SK-N-MC (cell line): ENCODE data around the gene ACBD3.

ENCODE experiments used
- DNase-seq: peaks from one replicate; pipeline ENCODE4 v3.0.0-alpha.2; 2011; ENCODE audit warnings: low read depth, low spot score
- H3K27ac ChIP-seq: fragments of 200-600 bp; sonication (generic); 2 replicates; pipeline ENCODE4 v1.5.1; 2016; ENCODE audit warnings: mixed run types
- H3K36me3 ChIP-seq: fragments of 200-600 bp; sonication (generic); 2 replicates; pipeline ENCODE4 v1.6.1; 2017; ENCODE audit warnings: antibody characterized with exemption, low read length, mixed read lengths; ENCODE audit not compliant: insufficient read depth
- H3K4me3 ChIP-seq: fragments of 200-600 bp; sonication (generic); 2 replicates; pipeline ENCODE4 v1.5.1; 2016
- H3K9ac ChIP-seq: fragments of 200-600 bp; sonication (generic); 2 replicates; pipeline ENCODE4 v1.8.0; 2017; ENCODE audit warnings: mixed run types, mixed read lengths; ENCODE audit not compliant: insufficient read length
- H3K9me3 ChIP-seq: fragments of 200-600 bp; sonication (generic); 2 replicates; pipeline ENCODE4 v1.6.1; 2017; ENCODE audit warnings: low read depth, mild to moderate bottlenecking, antibody characterized with exemption, low read length, moderate library complexity, mixed read lengths
- EZH2 ChIP-seq: fragments of 200-600 bp; sonication (generic); IDR thresholded peaks from one replicate; pipeline ENCODE4 v1.6.1; 2017; ENCODE audit warnings: antibody characterized with exemption
- FOXP2 ChIP-seq: optimal IDR thresholded peaks from 2 replicates; pipeline ENCODE3; 2011; ENCODE audit warnings: mild to moderate bottlenecking, moderate library complexity; ENCODE audit not compliant: insufficient read depth; ENCODE audit errors: extremely low read length, control extremely low read depth
- POLR2AphosphoS5 ChIP-seq: IDR thresholded peaks from 2 replicates; pipeline ENCODE4 v1.6.1; 2012; ENCODE audit warnings: mild to moderate bottlenecking, low read depth, low read length, borderline replicate concordance

Gene ACBD3

DNA sequence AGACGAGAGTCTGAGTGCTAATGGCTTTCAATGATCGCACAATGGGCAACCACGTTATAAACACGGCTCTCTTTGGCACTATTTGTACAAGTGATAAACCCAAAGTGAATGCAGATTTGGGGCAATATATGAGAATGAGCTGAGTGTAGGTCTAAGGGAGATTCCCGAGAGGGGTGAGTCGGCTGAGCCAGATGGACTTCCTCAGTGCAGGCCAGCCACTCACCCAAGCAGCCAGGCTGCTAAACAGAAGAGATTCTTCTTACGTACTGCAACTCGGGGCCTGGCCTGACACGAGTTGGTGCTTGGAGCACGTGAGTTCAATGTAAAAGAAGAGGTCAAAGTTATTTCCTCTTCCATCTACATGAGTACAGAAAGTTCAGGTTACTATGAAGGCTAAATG, 30.7 kb upstream of the ACBD3 start:
- no peaks in the 10 kb centered on the region for H3K9me3 ChIP-seq
- DNase-seq = no peak
- H3K27ac ChIP-seq = no peak overlapping the region
- H3K4me3 ChIP-seq = no peak overlapping the region
- no peak overlapping the region for H3K9ac ChIP-seq
- H3K36me3 ChIP-seq = no peaks in the 10 kb centered on the region
- TF ChIP-seq EZH2 = no peak
- TF ChIP-seq FOXP2 = no peak
- no peak for TF ChIP-seq POLR2AphosphoS5

DNA sequence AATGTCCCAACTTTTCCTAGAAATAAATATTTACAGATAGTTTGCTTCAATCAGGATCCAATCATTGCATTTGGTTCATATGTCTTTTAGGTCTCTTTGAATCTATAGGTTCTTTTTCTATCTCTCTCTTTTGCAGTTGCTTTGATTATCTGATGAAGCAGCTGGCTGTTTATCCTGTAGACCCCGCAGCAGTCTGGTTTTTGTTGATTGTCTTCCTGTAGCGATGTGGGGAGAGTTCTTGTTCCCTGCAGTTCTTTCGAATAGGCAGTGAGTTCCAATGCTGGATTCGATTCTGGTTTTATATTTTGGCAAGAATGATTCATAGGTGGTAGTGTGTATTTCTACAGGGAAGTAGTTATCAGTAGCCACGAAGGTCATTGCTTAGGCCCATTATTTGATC, 29.5 kb upstream of the ACBD3 start:
- H3K27ac ChIP-seq = no peak overlapping the region
- TF ChIP-seq FOXP2 (no peak), EZH2 (no peak), POLR2AphosphoS5 (no peak)
- no peaks in the 10 kb centered on the region for H3K36me3 ChIP-seq
- H3K4me3 ChIP-seq = no peak overlapping the region
- no peak overlapping the region for H3K9ac ChIP-seq
- H3K9me3 ChIP-seq = no peaks in the 10 kb centered on the region
- DNase-seq = no peak

- TF ChIP-seq POLR2AphosphoS5 (no peak), EZH2 (no peak), FOXP2 (no peak)
- H3K9ac ChIP-seq = no peak overlapping the region
- no peaks in the 10 kb centered on the region for H3K9me3 ChIP-seq
- H3K4me3 ChIP-seq = no peak overlapping the region
- no peaks in the 10 kb centered on the region for H3K36me3 ChIP-seq
- DNase-seq = no peak
- H3K27ac ChIP-seq = no peak overlapping the region
Observed at GRCh38 chr1:226215239-226215638, 28.7 kb upstream of the ACBD3 start.

- H3K9ac ChIP-seq = no peak overlapping the region
- H3K9me3 ChIP-seq = no peaks in the 10 kb centered on the region
- no peak for TF ChIP-seq EZH2
- no peak for TF ChIP-seq FOXP2
- TF ChIP-seq POLR2AphosphoS5 = no peak
- no peaks in the 10 kb centered on the region for H3K36me3 ChIP-seq
- no peak overlapping the region for H3K27ac ChIP-seq
- H3K4me3 ChIP-seq = no peak overlapping the region
- DNase-seq = no peak
Observed at GRCh38 chr1:226212545-226212944, 26.0 kb upstream of the ACBD3 start.

DNA sequence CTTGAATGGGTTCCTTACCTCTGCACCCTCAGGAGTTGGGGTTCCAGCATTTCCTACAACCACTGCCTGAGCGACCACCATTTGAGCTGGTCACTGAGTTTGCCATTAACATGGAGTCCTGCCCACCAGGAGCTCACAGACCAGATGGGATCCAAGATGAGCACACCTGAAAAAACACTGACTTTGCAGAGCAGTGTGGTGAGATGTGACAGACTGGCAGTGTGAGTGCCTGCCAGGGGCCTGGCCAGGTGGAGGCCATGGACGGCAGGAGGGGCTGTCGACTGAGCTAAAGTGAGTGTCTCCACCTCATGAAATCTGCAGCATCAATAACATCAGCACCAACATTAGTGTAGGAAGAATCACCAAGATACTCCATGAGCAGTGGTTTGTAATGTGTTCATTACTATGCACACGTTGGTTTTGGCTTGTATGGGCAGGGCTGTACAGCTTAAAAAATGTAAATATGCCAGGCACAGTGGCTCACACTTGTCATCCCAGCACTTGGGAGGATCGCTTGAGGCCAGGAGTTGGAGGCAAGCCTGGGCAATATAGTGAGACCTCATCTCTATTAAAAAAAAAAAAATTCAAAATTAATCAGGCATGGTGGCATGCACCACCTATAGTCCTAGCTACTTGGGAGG, 24.8 kb upstream of the ACBD3 start:
- Histone ChIP-seq H3K9ac (no peak overlapping the region), H3K36me3 (no peaks in the 10 kb centered on the region), H3K9me3 (no peaks in the 10 kb centered on the region), H3K4me3 (no peak overlapping the region), H3K27ac (no peak overlapping the region)
- TF ChIP-seq POLR2AphosphoS5 (no peak), EZH2 (no peak), FOXP2 (no peak)
- DNase-seq = no peak

- DNase-seq = no peak
- no peaks in the 10 kb centered on the region for H3K36me3 ChIP-seq
Observed at GRCh38 chr1:226210571-226211176, 24.1 kb upstream of the ACBD3 start.

DNA sequence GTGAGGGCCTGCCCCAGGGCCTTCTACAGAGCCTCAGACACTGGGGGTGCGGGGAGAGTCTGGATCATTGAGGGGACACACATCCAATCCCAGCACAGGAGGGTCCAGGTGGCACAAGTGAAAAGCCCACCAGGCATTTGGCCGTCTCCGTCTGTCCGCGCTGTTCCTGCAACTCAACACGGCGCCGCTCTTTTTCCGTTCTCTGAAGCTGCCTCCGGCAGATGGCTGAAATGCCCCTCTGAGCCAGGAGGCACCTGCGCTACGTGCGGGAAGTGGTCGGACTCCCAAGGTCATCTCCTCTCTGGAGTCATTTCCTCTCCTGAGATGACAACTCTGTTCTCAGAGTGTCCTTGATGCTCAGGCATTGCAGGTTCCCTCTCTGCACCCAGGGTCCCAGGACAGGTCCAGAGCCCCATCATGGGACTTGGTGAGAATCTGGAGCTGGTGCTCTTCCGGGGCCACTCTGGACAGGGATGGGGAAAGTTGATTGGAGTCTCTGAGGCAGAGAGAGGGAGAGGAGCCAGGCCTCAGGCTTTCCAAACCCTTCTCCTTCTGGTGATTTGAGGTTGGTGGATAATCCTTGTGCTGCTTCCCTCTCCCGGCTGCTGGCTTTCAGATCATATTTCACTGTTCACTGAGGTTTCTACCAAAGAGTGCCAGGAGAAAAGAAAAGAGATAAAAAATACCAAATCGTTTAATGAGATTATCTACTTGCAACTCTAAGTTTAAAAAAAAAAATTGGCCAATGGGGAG, 22.9 kb upstream of the ACBD3 start:
- H3K9me3 ChIP-seq = no peaks in the 10 kb centered on the region
- H3K27ac ChIP-seq = no peak overlapping the region
- no peak overlapping the region for H3K9ac ChIP-seq
- no peak for DNase-seq
- TF ChIP-seq EZH2 = no peak
- TF ChIP-seq FOXP2 = no peak
- no peak for TF ChIP-seq POLR2AphosphoS5
- H3K36me3 ChIP-seq = no peaks in the 10 kb centered on the region
- H3K4me3 ChIP-seq = no peak overlapping the region

More at GRCh38 chr1:226210571-226211176, 24.1 kb upstream of the ACBD3 start:
- H3K9me3 ChIP-seq = no peaks in the 10 kb centered on the region
- no peak overlapping the region for H3K4me3 ChIP-seq
- H3K9ac ChIP-seq = no peak overlapping the region
- H3K27ac ChIP-seq = no peak overlapping the region
- TF ChIP-seq EZH2 (no peak), FOXP2 (no peak), POLR2AphosphoS5 (no peak)

DNA sequence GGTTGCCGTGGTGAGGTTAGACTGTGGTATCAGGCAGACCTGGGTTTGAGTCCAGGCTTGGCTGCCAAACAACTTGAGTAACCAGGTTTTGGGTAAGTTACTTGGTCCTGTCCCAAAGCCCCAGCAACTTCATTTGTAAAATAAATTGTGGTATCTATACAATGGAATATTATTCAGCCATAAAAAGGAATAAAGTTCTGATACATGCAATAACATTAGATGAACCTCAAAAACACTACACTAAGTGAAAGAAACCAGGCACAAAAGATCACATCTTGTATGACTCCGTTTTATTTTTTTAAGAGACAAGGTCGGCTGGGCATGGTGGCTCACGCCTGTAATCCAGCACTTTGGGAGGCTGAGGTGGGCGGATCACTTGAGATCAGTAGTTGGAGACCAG, 20.5 kb upstream of the ACBD3 start:
- DNase-seq = no peak
- Histone ChIP-seq H3K27ac (no peak overlapping the region), H3K36me3 (no peaks in the 10 kb centered on the region), H3K9ac (no peak overlapping the region), H3K4me3 (no peak overlapping the region), H3K9me3 (no peaks in the 10 kb centered on the region)
- no peak for TF ChIP-seq FOXP2
- TF ChIP-seq EZH2 = no peak
- no peak for TF ChIP-seq POLR2AphosphoS5

DNA sequence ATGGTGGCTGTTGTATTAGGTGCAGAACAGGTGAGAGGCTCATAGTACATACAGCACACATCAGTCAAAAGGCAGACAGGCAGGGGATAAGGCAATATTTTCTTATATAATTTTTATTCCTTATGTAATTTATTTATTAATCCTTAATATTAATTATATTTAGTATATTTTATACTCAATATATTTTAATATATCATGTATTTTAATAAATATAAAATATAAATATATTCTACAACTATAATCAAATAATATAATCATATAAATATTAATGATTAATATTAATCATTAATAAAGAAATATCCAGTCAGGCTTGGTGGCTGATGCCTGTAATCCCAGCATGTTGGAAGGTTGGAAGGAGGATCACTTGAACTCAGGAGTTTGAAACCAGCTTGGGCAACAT, 17.7 kb upstream of the ACBD3 start:
- Histone ChIP-seq H3K9me3 (no peaks in the 10 kb centered on the region), H3K9ac (no peak overlapping the region), H3K27ac (no peak overlapping the region), H3K36me3 (no peaks in the 10 kb centered on the region), H3K4me3 (no peak overlapping the region)
- no peak for DNase-seq
- no peak for TF ChIP-seq EZH2
- TF ChIP-seq FOXP2 = no peak
- TF ChIP-seq POLR2AphosphoS5 = no peak

DNA sequence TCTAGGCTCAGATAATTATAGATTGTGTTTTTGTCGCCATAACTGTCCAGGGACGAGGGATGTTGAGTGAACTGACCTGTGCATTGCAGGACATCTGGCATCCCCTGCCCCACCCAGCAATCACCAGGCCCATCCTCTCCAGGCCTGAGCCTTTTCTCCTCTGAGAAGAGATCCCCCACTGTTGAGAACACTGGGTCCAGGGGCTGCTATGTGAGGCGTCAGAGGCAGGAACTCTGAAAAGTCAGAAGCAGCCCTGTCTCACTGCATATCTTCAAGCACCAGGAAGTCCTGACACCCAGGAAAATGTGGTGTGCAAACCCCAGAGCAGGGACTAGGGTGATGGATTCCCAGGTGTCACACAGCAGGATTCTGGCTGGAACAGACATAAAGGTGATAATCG, 17.1 kb upstream of the ACBD3 start:
- no peak overlapping the region for H3K27ac ChIP-seq
- no peak for DNase-seq

More for the DNA sequence above, 17.1 kb upstream of the ACBD3 start:
- Histone ChIP-seq H3K9ac (no peak overlapping the region), H3K9me3 (no peaks in the 10 kb centered on the region), H3K36me3 (no peaks in the 10 kb centered on the region), H3K4me3 (no peak overlapping the region)
- TF ChIP-seq EZH2 = no peak
- TF ChIP-seq FOXP2 = no peak
- TF ChIP-seq POLR2AphosphoS5 = no peak
